ENCODE measurements around the gene LYPLA2.

- no peak for TF ChIP-seq CTCF (conservative IDR thresholded peaks at IDR 0.05; ENCODE audit: low read depth, low read length)
- no peak for TF ChIP-seq POLR2A (IDR thresholded peaks at IDR 0.05; ENCODE audit: low read depth, low read length)
- TF ChIP-seq CEBPB (IDR thresholded peaks at IDR 0.05; ENCODE audit: low read depth, low read length), result no peak
- no peak for TF ChIP-seq RCOR1 (IDR thresholded peaks at IDR 0.05; ENCODE audit: insufficient replicate concordance, low read length)
- no peak for TF ChIP-seq RAD21 (IDR thresholded peaks at IDR 0.05; ENCODE audit: low read length)
- TF ChIP-seq SMC3 (IDR thresholded peaks at IDR 0.05; ENCODE audit: low read depth, low read length), result no peak
- no peak for TF ChIP-seq MXI1 (IDR thresholded peaks at IDR 0.05; ENCODE audit: borderline replicate concordance, low read depth, low read length)
- TF ChIP-seq MAFK (IDR thresholded peaks at IDR 0.05; ENCODE audit: low read depth, low read length), result no peak
- no peak for TF ChIP-seq BHLHE40 (IDR thresholded peaks at IDR 0.05; ENCODE audit: low read depth, low read length)
- TF ChIP-seq FOS (IDR thresholded peaks at IDR 0.05; ENCODE audit: low read depth, low read length), result no peak
- TF ChIP-seq, protein P1, sequence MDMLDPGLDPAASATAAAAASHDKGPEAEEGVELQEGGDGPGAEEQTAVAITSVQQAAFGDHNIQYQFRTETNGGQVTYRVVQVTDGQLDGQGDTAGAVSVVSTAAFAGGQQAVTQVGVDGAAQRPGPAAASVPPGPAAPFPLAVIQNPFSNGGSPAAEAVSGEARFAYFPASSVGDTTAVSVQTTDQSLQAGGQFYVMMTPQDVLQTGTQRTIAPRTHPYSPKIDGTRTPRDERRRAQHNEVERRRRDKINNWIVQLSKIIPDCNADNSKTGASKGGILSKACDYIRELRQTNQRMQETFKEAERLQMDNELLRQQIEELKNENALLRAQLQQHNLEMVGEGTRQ (IDR thresholded peaks at IDR 0.05; ENCODE audit: low read depth, low read length), result no peak
- TF ChIP-seq MAZ (IDR thresholded peaks at IDR 0.05; ENCODE audit: borderline replicate concordance, low read depth, low read length), result no peak
Observed at GRCh38 chr1:23787701-23788100, 3.2 kb upstream of the LYPLA2 start.

Measured in IMR-90 (cell line).